Retina (tissue), 1 donor: ENCODE results near the gene SF3B2.
A peak's percentile ranks its signal among the peaks of the same experiment; 100 is the strongest.
"Not testable (repeated sequence)": the region's sequence is repeated elsewhere in the genome, so short reads cannot be mapped to it uniquely, and the experiment has no call there.

ENCODE experiments used
- DNase-seq: peaks from one replicate; pipeline ENCODE4 v3.0.0-alpha.2; 2016

Gene SF3B2

GRCh38 chr11:66076561-66076960 is 24.4 kb downstream of the SF3B2 start:
- DNase-seq: no peak

GRCh38 chr11:66077927-66078326 is 25.8 kb downstream of the SF3B2 start:
- DNase-seq: no peak

DNA sequence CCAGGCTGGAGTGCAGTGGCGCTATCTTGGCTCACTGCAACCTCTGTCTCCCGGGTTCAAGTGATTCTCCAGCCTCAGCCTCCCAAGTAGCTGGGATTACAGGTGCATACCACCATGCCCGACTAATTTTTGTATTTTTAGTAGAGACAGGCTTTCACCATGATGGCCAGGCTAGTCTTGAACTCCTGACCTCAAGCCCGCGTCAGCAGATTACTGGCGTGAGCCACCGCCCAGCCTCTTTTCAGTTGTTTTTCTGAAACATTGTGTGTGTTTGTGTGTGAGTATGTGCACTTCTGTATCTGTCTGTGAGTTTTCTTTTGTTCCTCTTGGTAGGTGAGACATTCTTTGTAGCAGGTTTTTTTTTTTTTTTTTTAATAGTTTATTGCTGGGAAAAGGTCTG is 26.8 kb downstream of the SF3B2 start:
- DNase-seq: not testable (repeated sequence)

GRCh38 chr11:66080055-66080817 is 28.1 kb downstream of the SF3B2 start:
- DNase-seq: no peak

- no peak for DNase-seq
Observed at GRCh38 chr11:66081505-66081904, 29.3 kb downstream of the SF3B2 start.

DNA sequence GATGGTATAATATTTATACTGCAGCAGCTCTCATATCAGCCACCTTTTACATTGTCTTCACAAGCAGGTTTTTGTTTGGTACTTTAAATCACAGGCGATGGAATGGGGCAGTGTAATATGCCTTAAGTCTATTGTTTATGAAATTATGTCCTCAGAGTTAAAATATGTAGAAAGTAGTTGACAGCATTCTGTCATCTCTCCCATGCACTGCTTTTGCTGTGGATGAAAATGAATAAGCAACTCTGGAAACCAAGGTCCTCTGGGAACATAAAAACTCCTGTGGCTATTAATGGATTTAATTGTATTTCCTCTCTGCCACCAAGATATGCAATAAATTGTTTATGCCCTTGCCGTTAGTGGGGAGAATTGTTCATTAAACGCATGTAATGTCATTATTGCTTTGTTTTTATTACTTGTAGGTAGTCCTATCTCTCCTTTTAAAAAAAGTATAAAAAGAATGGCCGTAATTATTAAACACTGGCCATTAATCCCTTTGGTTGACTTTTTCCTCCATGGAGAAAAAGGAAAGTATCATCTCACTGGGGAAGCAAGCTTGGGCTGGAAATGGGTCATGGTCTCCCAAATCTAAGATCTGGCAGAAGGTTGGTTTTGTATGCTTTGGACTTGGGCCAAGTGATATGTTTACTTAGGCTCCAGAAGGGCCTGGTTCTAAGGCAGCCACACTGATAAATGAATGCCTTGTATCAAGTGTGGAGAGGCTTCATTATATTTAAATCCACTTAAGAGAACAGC is 31.0 kb downstream of the SF3B2 start:
- no peak for DNase-seq

DNA sequence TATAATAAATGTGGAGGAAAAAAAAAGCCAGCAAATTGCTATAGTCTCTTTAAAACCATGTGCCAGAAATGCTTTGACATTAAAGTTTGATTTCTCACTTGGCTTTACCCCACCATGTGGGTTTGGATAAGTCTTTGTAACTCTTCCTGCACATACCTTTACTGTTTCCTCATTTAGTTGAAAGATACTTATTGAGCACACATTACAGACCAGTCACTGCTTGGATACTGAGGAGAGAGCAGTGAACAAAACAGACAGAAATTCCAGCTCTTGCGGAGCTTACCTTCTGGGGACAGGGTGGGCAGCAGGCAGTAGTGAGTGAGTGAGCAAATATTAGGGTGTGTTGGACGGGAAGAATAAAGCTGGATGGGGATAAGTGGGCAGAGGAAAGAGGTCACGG is 31.6 kb downstream of the SF3B2 start:
- DNase-seq: no peak

DNA sequence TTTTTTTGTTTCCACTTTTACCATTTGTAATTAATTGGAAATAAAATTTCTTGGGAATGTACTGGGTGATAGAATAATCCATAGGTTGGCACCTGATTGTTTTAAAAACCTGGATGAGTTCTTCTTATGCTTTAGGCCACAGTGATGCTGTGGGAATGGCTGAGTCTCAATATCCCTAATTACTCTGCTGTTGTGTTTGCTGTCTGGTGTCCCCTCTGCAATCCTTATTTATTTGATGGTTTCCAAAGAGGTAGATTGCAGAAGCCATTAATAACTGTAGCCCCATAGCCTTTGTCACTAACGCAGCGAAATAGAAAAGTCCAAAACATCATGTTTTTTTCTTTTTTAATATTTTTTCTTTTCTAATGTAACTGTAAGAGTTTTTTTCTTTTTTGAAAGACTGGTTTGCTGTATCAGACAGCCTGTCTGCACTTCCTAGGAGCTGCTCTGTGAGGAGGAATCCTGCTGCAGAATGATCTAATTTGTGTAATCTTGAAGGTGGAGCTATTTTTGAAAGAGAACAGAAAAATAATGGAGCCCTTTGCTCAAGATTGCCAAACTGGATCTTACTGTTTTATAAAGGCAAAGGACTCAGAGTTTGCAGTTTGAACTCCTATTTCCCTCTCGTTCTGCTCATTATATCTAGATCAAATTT is 32.8 kb downstream of the SF3B2 start:
- DNase-seq: no peak

DNA sequence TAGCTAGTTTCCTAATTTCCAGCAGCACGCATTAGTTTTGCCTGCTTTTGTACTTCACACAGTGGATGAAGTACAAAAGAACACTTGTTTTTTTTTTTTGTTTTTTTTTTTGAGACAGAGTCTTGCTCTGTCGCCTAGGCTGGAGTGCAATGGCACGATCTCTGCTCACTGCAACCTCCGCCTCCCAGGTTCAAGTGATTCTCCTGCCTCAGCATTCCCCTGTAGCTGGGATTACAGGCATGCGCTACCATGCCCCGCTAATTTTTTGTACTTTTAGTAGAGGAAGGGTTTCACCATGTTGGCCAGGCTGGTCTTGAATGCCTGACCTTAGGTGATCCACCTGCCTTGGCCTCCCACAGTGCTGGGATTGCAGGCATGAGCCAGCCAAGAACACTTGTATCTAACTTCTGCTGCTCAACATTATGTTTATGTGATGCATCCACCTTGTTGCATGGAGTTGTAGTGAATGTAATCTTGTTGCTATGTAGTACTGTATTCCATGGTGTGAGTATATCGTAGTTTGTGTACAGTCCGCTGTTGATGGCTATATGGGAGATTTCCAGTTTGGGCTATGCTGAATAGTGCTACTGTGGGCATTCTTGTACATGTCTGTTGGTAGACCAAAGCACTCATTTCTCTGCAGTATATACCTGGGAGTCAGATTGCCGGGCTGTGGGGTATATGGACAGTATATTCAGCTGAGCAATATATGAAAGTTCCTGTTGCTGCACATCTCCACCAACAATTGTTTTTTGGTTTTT is 35.2 kb downstream of the SF3B2 start:
- no peak for DNase-seq

DNA sequence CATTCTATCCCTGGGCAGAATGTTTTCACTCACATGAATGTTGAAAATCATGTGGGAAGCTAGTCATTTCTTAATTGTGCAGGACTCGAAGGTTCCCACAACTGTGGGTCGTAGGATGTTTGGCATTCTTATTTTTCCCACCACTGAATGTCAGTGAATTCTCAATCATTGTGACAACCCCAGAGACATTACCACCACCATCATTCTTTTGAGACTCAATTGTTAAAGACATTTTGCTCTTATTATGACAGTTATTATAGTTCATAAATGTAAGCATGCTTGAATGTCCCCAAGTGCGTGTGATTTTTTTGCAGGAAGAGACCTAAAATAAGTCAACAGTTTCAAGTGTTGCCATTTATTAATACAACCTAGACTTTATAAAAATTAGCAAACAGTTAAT is 36.9 kb downstream of the SF3B2 start:
- DNase-seq: no peak

GRCh38 chr11:66090288-66090687 is 38.1 kb downstream of the SF3B2 start:
- DNase-seq: no peak

GRCh38 chr11:66092125-66092524 is 40.0 kb downstream of the SF3B2 start:
- not testable (repeated sequence) for DNase-seq

GRCh38 chr11:66099746-66100145 is 47.6 kb downstream of the SF3B2 start:
- DNase-seq: not testable (repeated sequence)

GRCh38 chr11:66100272-66101065 is 48.3 kb downstream of the SF3B2 start:
- DNase-seq: peak; percentile 28

DNA sequence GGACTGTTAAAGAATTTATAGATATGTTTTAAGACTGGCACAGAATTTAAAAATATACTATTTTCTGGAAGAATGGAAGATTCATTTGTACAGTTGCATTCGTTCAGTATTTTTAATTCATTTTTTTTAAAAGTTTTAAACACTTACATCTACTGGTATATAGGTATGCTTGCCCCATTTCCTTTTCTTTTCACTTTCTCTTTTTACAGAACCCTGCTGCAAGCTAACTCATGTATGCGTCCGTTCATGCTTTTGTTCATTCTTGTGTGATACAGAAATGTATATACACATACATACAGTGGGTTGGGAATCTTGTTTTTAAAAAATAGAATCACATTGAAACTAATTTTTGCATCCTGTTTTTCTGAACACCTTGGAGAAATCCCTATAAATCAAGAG is 48.9 kb downstream of the SF3B2 start:
- no peak for DNase-seq

DNA sequence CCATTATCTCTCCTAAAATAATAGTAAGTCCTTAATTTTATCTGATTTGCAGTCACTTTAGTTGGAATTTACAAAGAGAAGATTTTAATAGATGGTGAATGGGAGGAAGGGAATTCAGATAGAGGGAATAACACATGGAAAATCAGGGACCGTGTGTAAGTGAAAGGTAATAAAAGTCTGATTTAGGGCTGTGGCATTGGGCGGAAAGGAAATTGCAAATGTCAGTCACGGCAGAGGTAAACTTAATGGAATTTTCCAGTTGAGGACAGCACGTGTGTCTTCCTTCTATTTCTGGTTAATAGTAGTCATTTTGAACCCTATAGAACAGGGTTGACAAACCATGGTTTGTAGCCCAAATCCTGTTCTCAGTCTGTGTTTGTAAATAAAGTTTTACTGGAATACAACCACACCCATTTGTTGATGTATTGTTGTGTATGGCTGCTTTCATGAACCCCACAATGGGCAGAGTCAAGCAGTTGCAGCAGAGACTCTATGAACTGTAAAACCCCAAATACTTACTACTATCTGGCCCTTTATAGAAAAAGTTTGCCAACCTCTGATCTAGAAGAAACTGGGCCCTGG is 52.0 kb downstream of the SF3B2 start:
- no peak for DNase-seq

DNA sequence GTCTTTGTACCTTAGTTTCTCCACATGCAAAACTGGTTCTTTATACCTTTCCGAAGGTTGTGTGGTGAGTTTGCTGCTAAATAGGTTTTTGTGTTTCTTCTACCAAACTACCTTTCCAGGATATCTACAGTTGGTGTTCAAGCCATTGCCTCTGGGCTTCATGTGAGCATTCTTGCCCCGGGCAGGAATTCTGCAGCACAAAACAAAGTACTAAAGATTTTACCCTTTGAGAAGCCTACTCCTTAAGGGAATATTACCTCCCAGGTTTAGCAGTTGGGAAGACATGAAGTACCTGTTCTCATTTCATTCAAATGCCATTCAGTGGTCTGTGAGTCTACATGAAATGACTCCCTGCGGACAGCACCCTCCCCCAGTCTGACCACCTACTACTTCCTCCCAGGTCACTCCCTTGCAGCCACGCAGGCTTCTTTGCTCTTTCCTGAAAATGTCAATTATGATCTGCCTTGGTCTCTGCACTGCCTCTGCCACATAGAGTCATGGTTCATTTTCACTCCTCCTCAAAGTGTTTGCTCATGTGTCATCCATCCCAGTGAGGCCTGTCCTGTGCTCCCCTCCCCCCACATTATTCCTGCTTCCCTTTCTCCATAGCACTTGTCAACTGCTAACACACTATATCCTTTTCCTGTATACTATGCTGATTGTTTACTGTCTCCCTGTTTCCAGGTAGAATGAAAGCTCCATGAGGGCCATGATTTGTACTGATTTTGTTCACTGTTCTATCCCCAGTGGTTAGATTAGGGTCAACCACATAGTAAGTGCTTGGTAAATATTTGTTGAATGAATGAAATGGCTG is 54.8 kb downstream of the SF3B2 start:
- no peak for DNase-seq

- no peak for DNase-seq
Observed at GRCh38 chr11:66107600-66108510, 55.7 kb downstream of the SF3B2 start.

DNA sequence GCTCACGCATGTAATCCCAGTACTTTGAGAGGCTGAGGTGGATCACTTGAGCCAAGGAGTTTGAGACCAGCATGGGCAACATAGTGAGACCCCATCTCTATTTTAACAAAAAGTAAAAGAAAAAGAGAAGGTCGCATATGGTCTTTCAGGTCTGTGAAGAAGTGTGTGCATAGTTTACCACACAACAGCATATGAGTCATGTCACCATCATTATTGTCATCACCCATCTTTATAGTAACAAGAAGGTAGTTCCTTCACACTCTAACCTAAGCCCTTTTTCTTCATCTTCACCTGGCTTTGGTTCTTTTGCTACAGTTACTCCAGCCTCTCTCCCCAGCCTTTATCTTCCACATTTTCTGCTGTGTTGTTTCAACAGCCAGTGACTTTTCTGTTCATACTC is 57.1 kb downstream of the SF3B2 start:
- no peak for DNase-seq

DNA sequence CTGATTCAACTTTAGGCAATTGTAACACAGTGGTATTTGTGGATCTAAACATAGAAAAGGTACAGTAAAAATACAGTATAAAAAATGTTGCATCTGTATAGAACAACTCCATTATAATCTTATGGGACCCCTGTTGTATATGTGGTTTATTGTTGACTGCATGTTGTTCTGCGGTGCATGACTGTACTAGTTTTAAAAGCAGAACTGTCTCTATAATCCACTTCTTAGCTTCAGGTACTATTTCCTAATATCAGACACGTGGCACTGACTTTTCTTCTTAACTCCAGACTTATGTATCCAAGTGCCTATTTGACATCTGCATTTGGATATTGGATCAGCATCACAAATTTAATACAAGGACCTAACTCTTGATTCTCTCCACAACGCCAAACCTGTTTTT is 59.0 kb downstream of the SF3B2 start:
- DNase-seq: no peak
